Measurements from ENCODE around the gene SLC5A9. TPM values are rescaled to one million over a fixed set of nuclear protein-coding genes. Genes with fewer than 3 reads are reported as not detected.
"Not testable (repeated sequence)": the region's sequence is repeated elsewhere in the genome, so short reads cannot be mapped to it uniquely, and the experiment has no call there.

The SLC5A9 gene
- total RNA-seq, 1 experiment from 2014 or later = not detected

- DNase-seq (ENCODE audit: low read depth, low spot score); H3K27me3 ChIP-seq (ENCODE audit: insufficient read depth, low read length); BruUV-seq (replicated peaks); intact Hi-C loops (cut with micrococcal nuclease); H3K79me2 ChIP-seq (ENCODE audit: insufficient read depth, low read length); H2AFZ ChIP-seq (ENCODE audit: low read depth, low read length, poor library complexity, severe bottlenecking); H3K9me2 ChIP-seq (ENCODE audit: insufficient read depth); H3K27ac ChIP-seq (ENCODE audit: low read depth, low read length); CTCF ChIA-PET; H4K20me1 ChIP-seq (ENCODE audit: insufficient read depth); POLR2A ChIA-PET; RAD21 ChIA-PET (ENCODE audit: low non-redundant PET in 1 of 2, low total read pairs in 2 of 2, uncharacterized antibody in 2 of 2, unreplicated experiment in 2 of 2); H3K9me3 ChIP-seq (ENCODE audit: control insufficient read depth in 1 of 2, insufficient read depth in 1 of 2, low read depth in 1 of 2, low read length in 2 of 2); H3K36me3 ChIP-seq (ENCODE audit: control insufficient read depth in 1 of 2, insufficient read depth in 2 of 2, low read length in 2 of 2); H3K4me3 ChIP-seq (replicated peaks in 1 of 2; ENCODE audit: low read depth in 1 of 2, low read length in 2 of 2); H3K4me1 ChIP-seq (ENCODE audit: control insufficient read depth in 1 of 2, insufficient read depth in 2 of 2, low read length in 2 of 2); ATAC-seq; H3K9ac ChIP-seq (ENCODE audit: low read length); H3K4me2 ChIP-seq (ENCODE audit: low read length): not testable (repeated sequence)
Measured at GRCh38 chr1:48213462-48213861, 9.1 kb upstream of the SLC5A9 start.

- H2AFZ ChIP-seq (ENCODE audit: low read depth, low read length, poor library complexity, severe bottlenecking); H3K27me3 ChIP-seq (ENCODE audit: insufficient read depth, low read length); H3K27ac ChIP-seq (ENCODE audit: low read depth, low read length); H3K9ac ChIP-seq (ENCODE audit: low read length); intact Hi-C loops (cut with micrococcal nuclease); BruUV-seq (replicated peaks); H3K79me2 ChIP-seq (ENCODE audit: insufficient read depth, low read length); H3K36me3 ChIP-seq (ENCODE audit: control insufficient read depth in 1 of 2, insufficient read depth in 2 of 2, low read length in 2 of 2); H3K9me3 ChIP-seq (ENCODE audit: control insufficient read depth in 1 of 2, insufficient read depth in 1 of 2, low read depth in 1 of 2, low read length in 2 of 2); RAD21 ChIA-PET (ENCODE audit: low non-redundant PET in 1 of 2, low total read pairs in 2 of 2, uncharacterized antibody in 2 of 2, unreplicated experiment in 2 of 2); POLR2A ChIA-PET; CTCF ChIA-PET; H3K4me2 ChIP-seq (ENCODE audit: low read length); H3K9me2 ChIP-seq (ENCODE audit: insufficient read depth); DNase-seq (ENCODE audit: low read depth, low spot score); H3K4me1 ChIP-seq (ENCODE audit: control insufficient read depth in 1 of 2, insufficient read depth in 2 of 2, low read length in 2 of 2); H4K20me1 ChIP-seq (ENCODE audit: insufficient read depth); ATAC-seq; H3K4me3 ChIP-seq (replicated peaks in 1 of 2; ENCODE audit: low read depth in 1 of 2, low read length in 2 of 2): not testable (repeated sequence)
Measured at GRCh38 chr1:48214366-48214765, 8.2 kb upstream of the SLC5A9 start.

- H3K27me3 ChIP-seq (ENCODE audit: insufficient read depth, low read length) = 0 out of 2 replicates have a peak, but pooled peaks cover 4% of the 10 kb centered on the region
- no peaks in the 10 kb centered on the region for H3K36me3 ChIP-seq (ENCODE audit: control insufficient read depth in 1 of 2, insufficient read depth in 2 of 2, low read length in 2 of 2)
- CTCF ChIA-PET = no interaction called here
- no peak overlapping the region for H3K27ac ChIP-seq (ENCODE audit: low read depth, low read length)
- POLR2A ChIA-PET = no interaction called here
- H3K79me2 ChIP-seq (ENCODE audit: insufficient read depth, low read length) = no peaks in the 10 kb centered on the region
- no peaks in the 10 kb centered on the region for H3K9me2 ChIP-seq (ENCODE audit: insufficient read depth)
- intact Hi-C loops (cut with micrococcal nuclease) = no loop called here
- H3K4me3 ChIP-seq (replicated peaks in 1 of 2; ENCODE audit: low read depth in 1 of 2, low read length in 2 of 2) = no peak overlapping the region
- H3K9me3 ChIP-seq (ENCODE audit: control insufficient read depth in 1 of 2, insufficient read depth in 1 of 2, low read depth in 1 of 2, low read length in 2 of 2) = no peaks in the 10 kb centered on the region
- RAD21 ChIA-PET (ENCODE audit: low non-redundant PET in 1 of 2, low total read pairs in 2 of 2, uncharacterized antibody in 2 of 2, unreplicated experiment in 2 of 2) = no interaction called here
- H3K4me1 ChIP-seq (ENCODE audit: control insufficient read depth in 1 of 2, insufficient read depth in 2 of 2, low read length in 2 of 2) = no peaks in the 10 kb centered on the region
- H3K9ac ChIP-seq (ENCODE audit: low read length) = no peak overlapping the region
- no peaks in the 10 kb centered on the region for H4K20me1 ChIP-seq (ENCODE audit: insufficient read depth)
- no peak overlapping the region for H2AFZ ChIP-seq (ENCODE audit: low read depth, low read length, poor library complexity, severe bottlenecking)
- TF ChIP-seq EZH2phosphoT487 (IDR thresholded peaks at IDR 0.05; ENCODE audit: borderline replicate concordance) (no peak), ZBTB33 (IDR thresholded peaks at IDR 0.05; ENCODE audit: extremely low read depth, insufficient replicate concordance, low read length) (no peak), EZH2 (IDR thresholded peaks at IDR 0.05) (no peak), SRF (IDR thresholded peaks at IDR 0.05; ENCODE audit: low read depth) (no peak), ELF1 (IDR thresholded peaks at IDR 0.05; ENCODE audit: borderline replicate concordance, low read depth) (no peak), CBX3 (IDR thresholded peaks at IDR 0.05; ENCODE audit: low read depth) (no peak), SIN3A (IDR thresholded peaks at IDR 0.05; ENCODE audit: low read depth) (no peak)
- DNase-seq (ENCODE audit: low read depth, low spot score) (no peak), ATAC-seq (no peak)
- H3K4me2 ChIP-seq (ENCODE audit: low read length) = no peak overlapping the region
- no TSS peak for BruUV-seq (replicated peaks)
Measured at GRCh38 chr1:48214820-48215219, 7.7 kb upstream of the SLC5A9 start.

Data from HCT116 (cell line).